H1 (cell line): ENCODE data around the gene PRR33. TPM values are rescaled to one million over a fixed set of nuclear protein-coding genes. Genes with fewer than 3 reads are reported as not detected.

Experiments
- CTCF ChIA-PET: fragments of 300-600 bp; sonication (Branson Sonifier 250); formaldehyde crosslinking; loops from one replicate; lab custom pipeline; 2021; ENCODE audit not compliant: partially characterized antibody; lab: Charles Lee
- POLR2A ChIA-PET: fragments of 300-600 bp; sonication (Branson Sonifier 250); formaldehyde crosslinking; loops from one replicate; lab custom pipeline; 2021; ENCODE audit warnings: inconsistent platforms; ENCODE audit not compliant: partially characterized antibody; lab: Charles Lee
- DNase-seq, 2 experiments: peaks; one replicate each; pipeline versions ENCODE4 v3.0.0 to v3.0.0-alpha.2; 2010 to 2022; ENCODE audit warnings: low spot score in 2 of 2, low read depth in 1 of 2, mixed read lengths in 1 of 2
- FAIRE-seq: peaks from 2 replicates; lab custom pipeline; 2011; peaks lifted over from hg19 to GRCh38; lab: Jason Lieb, UNC
- H2AFZ ChIP-seq: 2 replicates; pipeline ENCODE4 v1.8.1; 2012; ENCODE audit warnings: low read length, inconsistent platforms
- H2AK5ac ChIP-seq: 2 replicates; pipeline ENCODE4 v1.6.1; 2013; ENCODE audit warnings: low read depth, low read length
- H2BK120ac ChIP-seq: replicated peaks from 2 replicates; pipeline ENCODE3; 2013; ENCODE audit warnings: low read depth, low read length, inconsistent platforms
- H2BK12ac ChIP-seq: 2 replicates; pipeline ENCODE4 v1.6.1; 2013; ENCODE audit warnings: low read depth, low read length
- H2BK15ac ChIP-seq: 2 replicates; pipeline ENCODE4 v1.6.1; 2013; ENCODE audit warnings: low read length
- H2BK20ac ChIP-seq: 2 replicates; pipeline ENCODE4 v1.6.1; 2013; ENCODE audit warnings: low read length
- H2BK5ac ChIP-seq: 2 replicates; pipeline ENCODE4 v1.6.1; 2013; ENCODE audit warnings: low read depth, low read length
- H3K14ac ChIP-seq: 2 replicates; pipeline ENCODE4 v1.6.1; 2013; ENCODE audit warnings: inconsistent platforms; ENCODE audit not compliant: insufficient read length
- H3K18ac ChIP-seq: 2 replicates; pipeline ENCODE4 v1.6.1; 2013; ENCODE audit warnings: low read length; ENCODE audit errors: extremely low read depth
- H3K23ac ChIP-seq: 2 replicates; pipeline ENCODE4 v1.6.1; 2013; ENCODE audit warnings: inconsistent platforms; ENCODE audit not compliant: insufficient read length
- H3K23me2 ChIP-seq: 2 replicates; pipeline ENCODE4 v1.6.1; 2013; ENCODE audit warnings: low read depth, low read length
- H3K27ac ChIP-seq: 2 replicates; pipeline ENCODE4 v1.6.1; 2011; ENCODE audit warnings: low read depth, low read length, inconsistent platforms
- H3K27me3 ChIP-seq, 4 experiments: replicated peaks in 1 of 4; 1 replicate in 1 of 4; 2 replicates in 3 of 4; pipeline versions ENCODE4 v1.6.1 to v1.8.1; 2011 to 2013; ENCODE audit warnings: low read length in 3 of 4, mild to moderate bottlenecking in 3 of 4, inconsistent platforms in 2 of 4, mixed read lengths in 2 of 4, moderate library complexity in 1 of 4; ENCODE audit not compliant: control insufficient read depth in 3 of 4, insufficient read depth in 3 of 4; ENCODE audit errors: extremely low read depth in 1 of 4
- H3K36me3 ChIP-seq, 4 experiments: 2 replicates each; pipeline versions ENCODE4 v1.6.1 to v1.8.1; 2011 to 2013; ENCODE audit warnings: mild to moderate bottlenecking in 4 of 4, low read length in 3 of 4, moderate library complexity in 2 of 4, control low read depth in 1 of 4, inconsistent platforms in 1 of 4; ENCODE audit not compliant: insufficient read depth in 4 of 4, control insufficient read depth in 2 of 4
- H3K4ac ChIP-seq: replicated peaks from 2 replicates; pipeline ENCODE3; 2013; ENCODE audit warnings: low read length, low read depth, mixed read lengths, inconsistent platforms; ENCODE audit not compliant: insufficient read length
- H3K4me1 ChIP-seq, 4 experiments: replicated peaks in 1 of 4; 1 replicate in 1 of 4; 2 replicates in 3 of 4; pipeline versions ENCODE4 v1.6.1 to v1.8.1; 2011 to 2013; ENCODE audit warnings: low read length in 3 of 4, inconsistent platforms in 2 of 4, mixed read lengths in 1 of 4; ENCODE audit not compliant: insufficient read depth in 4 of 4, control insufficient read depth in 3 of 4
- H3K4me2 ChIP-seq, 2 experiments: 2 replicates each; pipeline versions ENCODE4 v1.6.1 to v1.8.1; 2011 to 2013; ENCODE audit warnings: low read depth in 2 of 2, low read length in 2 of 2, control low read depth in 1 of 2, inconsistent platforms in 1 of 2, mild to moderate bottlenecking in 1 of 2; ENCODE audit not compliant: insufficient read depth in 1 of 2
- H3K4me3 ChIP-seq, 4 experiments: fragments of 200-600, 300-600 bp in 1 of 4; sonication (generic), shearing (Covaris generic), sonication (Bioruptor Twin) in 1 of 4; 2 replicates each; pipeline versions ENCODE4 v1.5.1 to v1.8.1; 2011 to 2016; ENCODE audit warnings: low read length in 4 of 4, low read depth in 3 of 4, control low read depth in 2 of 4, inconsistent platforms in 2 of 4, mild to moderate bottlenecking in 2 of 4, mixed read lengths in 1 of 4, moderate library complexity in 1 of 4; ENCODE audit not compliant: insufficient read depth in 2 of 4; ENCODE audit errors: extremely low read depth in 1 of 4
- H3K56ac ChIP-seq: replicated peaks from 2 replicates; pipeline ENCODE3; 2013; ENCODE audit warnings: low read depth, mild to moderate bottlenecking, mixed read lengths, low read length, inconsistent platforms; ENCODE audit not compliant: insufficient read length
- H3K79me1 ChIP-seq: 2 replicates; pipeline ENCODE4 v1.6.1; 2013; ENCODE audit warnings: low read depth, low read length, control low read depth
- H3K79me2 ChIP-seq, 2 experiments: 2 replicates each; pipeline versions ENCODE4 v1.6.1 to v1.8.1; 2012 to 2013; ENCODE audit warnings: low read length in 2 of 2, mild to moderate bottlenecking in 2 of 2, inconsistent platforms in 1 of 2; ENCODE audit not compliant: insufficient read depth in 2 of 2, control insufficient read depth in 1 of 2
- H3K9ac ChIP-seq, 4 experiments: replicated peaks in 1 of 4; 1 replicate in 1 of 4; 2 replicates in 3 of 4; pipeline versions ENCODE4 v1.6.1 to v1.8.1; 2011 to 2013; ENCODE audit warnings: low read depth in 3 of 4, low read length in 3 of 4, control low read depth in 2 of 4, mild to moderate bottlenecking in 2 of 4, moderate library complexity in 2 of 4, inconsistent platforms in 1 of 4; ENCODE audit errors: extremely low read depth in 1 of 4
- H3K9me3 ChIP-seq, 2 experiments: 2 replicates each; pipeline versions ENCODE4 v1.6.1 to v1.8.1; 2012 to 2013; ENCODE audit warnings: mild to moderate bottlenecking in 2 of 2, moderate library complexity in 2 of 2, control low read depth in 1 of 2, inconsistent platforms in 1 of 2, low read depth in 1 of 2, low read length in 1 of 2, mixed read lengths in 1 of 2; ENCODE audit not compliant: insufficient read depth in 2 of 2
- H4K20me1 ChIP-seq, 2 experiments: replicated peaks in 1 of 2; 2 replicates each; pipeline versions ENCODE3 to v1.8.1; 2011 to 2013; ENCODE audit warnings: inconsistent platforms in 2 of 2, low read length in 2 of 2, mild to moderate bottlenecking in 1 of 2; ENCODE audit not compliant: insufficient read depth in 2 of 2, control insufficient read depth in 1 of 2
- H4K5ac ChIP-seq: 2 replicates; pipeline ENCODE4 v1.6.1; 2013; ENCODE audit warnings: low read length, low read depth, mixed read lengths, inconsistent platforms; ENCODE audit not compliant: insufficient read length
- H4K8ac ChIP-seq: 2 replicates; pipeline ENCODE4 v1.8.0; 2013; ENCODE audit warnings: mild to moderate bottlenecking, moderate library complexity, low read length, inconsistent platforms; ENCODE audit not compliant: insufficient read depth; ENCODE audit errors: extremely low read depth
- H4K91ac ChIP-seq: replicated peaks from 2 replicates; pipeline ENCODE3; 2013; ENCODE audit warnings: low read length, mixed read lengths, inconsistent platforms; ENCODE audit not compliant: insufficient read length
- ATF2 ChIP-seq: IDR thresholded peaks from 2 replicates; pipeline ENCODE4 v1.6.1; 2012; ENCODE audit warnings: low read length, inconsistent platforms
- BRCA1 ChIP-seq: IDR thresholded peaks from 2 replicates; pipeline ENCODE4 v1.6.1; 2012; ENCODE audit warnings: low read depth, low read length, improper control_type of control experiment
- GTF2F1 ChIP-seq: IDR thresholded peaks from 2 replicates; pipeline ENCODE4 v1.6.1; 2012; ENCODE audit warnings: low read depth, low read length, improper control_type of control experiment, borderline replicate concordance
- KDM1A ChIP-seq: fragments of 200-600, 300-600 bp; sonication (generic); IDR thresholded peaks from 2 replicates; pipeline ENCODE4 v1.7.1; 2016; ENCODE audit warnings: mild to moderate bottlenecking, low read length, borderline replicate concordance
- RAD21 ChIP-seq, 2 experiments: IDR thresholded peaks in 1 of 2; conservative IDR thresholded peaks in 1 of 2; 2 replicates each; pipeline ENCODE4 v1.6.1; 2011; ENCODE audit warnings: low read depth in 2 of 2, low read length in 2 of 2, improper control_type of control experiment in 1 of 2, inconsistent platforms in 1 of 2, mild to moderate bottlenecking in 1 of 2, moderate library complexity in 1 of 2
- RFX5 ChIP-seq: IDR thresholded peaks from 2 replicates; pipeline ENCODE4 v1.6.1; 2011; ENCODE audit warnings: low read depth, low read length, improper control_type of control experiment, borderline replicate concordance
- RXRA ChIP-seq: IDR thresholded peaks from 2 replicates; pipeline ENCODE4 v1.6.1; 2011; ENCODE audit warnings: low read depth, mild to moderate bottlenecking, low read length, moderate library complexity; ENCODE audit not compliant: insufficient read depth
- SIX5 ChIP-seq: IDR thresholded peaks from 2 replicates; pipeline ENCODE4 v1.6.1; 2011; ENCODE audit warnings: mild to moderate bottlenecking, low read depth, low read length
- SP1 ChIP-seq: IDR thresholded peaks from 2 replicates; pipeline ENCODE4 v1.6.1; 2011; ENCODE audit warnings: low read depth, low read length
- SUZ12 ChIP-seq: fragments of 200-600 bp; sonication (generic); IDR thresholded peaks from 2 replicates; pipeline ENCODE4 v1.6.1; 2012; ENCODE audit warnings: mild to moderate bottlenecking, inconsistent platforms, low read length, moderate library complexity, mixed read lengths
- TAF1 ChIP-seq: IDR thresholded peaks from 2 replicates; pipeline ENCODE4 v1.6.1; 2011; ENCODE audit warnings: mild to moderate bottlenecking, low read depth, low read length
- WGBS, 2 experiments: shearing (Covaris generic) in 1 of 2; methylation state at CpG; one replicate each; pipeline versions ENCODE4 v1.1.6 to v1.1.7; 2013 to 2015; ENCODE audit warnings: low lambda C conversion rate in 2 of 2, mixed read lengths in 2 of 2, inconsistent platforms in 1 of 2, low coverage in 1 of 2, missing lambda C conversion rate in 1 of 2; ENCODE audit not compliant: insufficient replicate concordance in 2 of 2, insufficient coverage in 1 of 2, insufficient read length in 1 of 2; ENCODE audit errors: extremely low coverage in 1 of 2, missing lambda C conversion rate in 1 of 2; 5-methylcytosine and 5-hydroxymethylcytosine counted together
- polyA plus RNA-seq, 7 experiments: library from polyadenylated mRNA; depleted of rRNA in 3 of 7; stranded (reverse) in 5 of 7; unstranded in 2 of 7; fragments of >200 nt in 5 of 7; fragments of 200-250 nt in 2 of 7; gene quantifications; 1 replicate in 5 of 7; 2 replicates in 1 of 7; 4 replicates in 1 of 7; pipeline versions ENCODE4 v1.2.1 to v1.2.3, GENCODE V29; 2011 to 2013; ENCODE audit warnings: missing spikeins in 2 of 7, mixed read lengths in 2 of 7
- total RNA-seq: library from RNA; stranded (reverse); fragmentation: NEBNext Ultra II Directional; extraction: Animal tissue kit (Norgen Biotek cat#: 25700); gene quantifications from 2 replicates; pipeline ENCODE4 v1.2.1, GENCODE V29; 2021

The PRR33 gene
- total and polyA plus RNA-seq, 2 of the 8 experiments (the other 6 are each of a cell fraction or from before 2014, with no cell fraction given) = 0.02 TPM; not detected in 1

GRCh38 chr11:1848640-1849430 lies 42.9 kb downstream of the PRR33 start:
- Histone ChIP-seq H4K20me1 (no peaks in the 10 kb centered on the region), H2AK5ac (no peak overlapping the region), H3K9me3 (no peaks in the 10 kb centered on the region), H4K91ac (no peak overlapping the region), H3K56ac (no peak overlapping the region), H3K18ac (no peak overlapping the region), H2BK120ac (no peak overlapping the region), H3K14ac (no peak overlapping the region), H3K4me3 (no peak overlapping the region), H3K79me2 (no peaks in the 10 kb centered on the region), H3K23me2 (no peaks in the 10 kb centered on the region), H2BK12ac (no peak overlapping the region), H3K27me3 (no peaks in the 10 kb centered on the region), H3K27ac (no peak overlapping the region), H2BK5ac (no peak overlapping the region), H3K4me2 (no peak overlapping the region), H4K8ac (no peak overlapping the region), H3K4ac (no peak overlapping the region), H3K23ac (no peak overlapping the region), H2BK20ac (no peak overlapping the region), H3K9ac (no peak overlapping the region), H3K36me3 (no peaks in the 10 kb centered on the region), H4K5ac (no peak overlapping the region), H3K79me1 (no peaks in the 10 kb centered on the region), H2BK15ac (no peak overlapping the region), H3K4me1 (peaks cover 0 to 3% (median 0%) of the 10 kb centered on the region in 4 experiments; a peak in 1 of 7 replicates), H2AFZ (no peak overlapping the region)
- DNase-seq (no peak), FAIRE-seq (no peak)
- ChIA-PET POLR2A (interaction anchor here (0.8 kb wide), 1 partner anchor 10 kb away, joined by 3 read pairs; the partner anchor contains the start of gene TNNI2), CTCF (interaction anchor here (0.9 to 15.7 kb wide), 15 partner anchors 10 to 305 kb away, joined by 3 to 232 read pairs (median 7); partner anchors contain the start of gene TNNI2)
- 90% methylated on average over 13 of the region's 19 CpGs; no CpG with 5 or more reads in 1 of the 2 experiments for WGBS, 2 experiments
- TF ChIP-seq ATF2 (no peak), SIX5 (no peak), KDM1A (no peak), SP1 (no peak), SUZ12 (no peak), RFX5 (no peak), RXRA (no peak), BRCA1 (no peak), GTF2F1 (no peak), TAF1 (no peak), RAD21 (IDR thresholded peaks at IDR 0.05 in 1 of 2, conservative IDR thresholded peaks at IDR 0.05 in 1 of 2; ENCODE audit: low read depth in 2 of 2, low read length in 2 of 2) (no peak)
